ENCODE measurements around the gene CLCN5. TPM values are rescaled to one million over a fixed set of nuclear protein-coding genes. Genes with fewer than 3 reads are reported as not detected.

CLCN5 gene
- total and polyA plus RNA-seq, 2 of the 13 experiments (the other 11 are each of a cell fraction or from before 2014, with no cell fraction given), result 7.8 to 27.3 TPM

DNA sequence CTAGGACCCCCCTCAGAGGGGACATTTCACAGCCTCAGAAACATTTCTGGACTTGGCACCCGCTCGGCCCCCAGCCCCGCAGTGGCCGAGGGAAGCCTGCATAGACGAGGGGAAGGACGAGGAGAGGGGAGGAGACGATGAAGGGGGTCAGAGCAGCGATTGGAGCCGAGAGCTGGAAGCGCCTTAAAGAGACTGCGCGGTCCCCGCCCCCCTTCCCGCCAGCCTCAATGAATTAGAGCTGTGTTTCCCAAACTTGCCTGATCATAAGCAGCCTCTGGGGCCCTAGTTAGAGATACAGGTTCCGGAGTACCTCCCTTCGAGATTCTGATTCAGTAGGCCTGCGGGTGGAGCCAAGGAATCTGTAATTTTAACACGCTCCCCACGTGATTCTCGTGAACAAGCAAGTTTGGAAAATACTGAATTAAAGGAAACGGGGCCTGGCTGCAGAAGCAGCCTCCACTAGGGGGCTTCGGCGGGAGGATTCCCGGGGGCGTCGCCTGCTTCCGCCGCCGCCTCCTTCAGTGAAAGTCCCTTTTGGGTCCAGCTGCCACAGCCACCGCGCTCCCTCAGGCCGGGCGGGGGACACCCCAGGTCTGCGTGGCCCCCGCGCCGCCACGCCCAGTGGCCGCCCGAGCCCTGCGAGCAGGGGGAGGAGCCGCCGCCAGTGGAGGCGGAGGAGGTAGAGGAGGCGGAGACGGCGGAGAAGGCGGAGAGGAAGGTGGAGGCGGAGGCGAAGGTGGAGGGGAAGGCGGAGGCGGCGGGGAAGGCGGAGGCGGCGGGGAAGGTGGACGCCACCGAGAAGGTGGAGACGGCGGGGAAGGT lies 43.4 kb upstream of the CLCN5 start, which contains the start of gene USP27X (continued):
- TF ChIP-seq ZNF781 (CRISPR knock-in tag; IDR thresholded peaks at IDR 0.05; ENCODE audit: borderline replicate concordance, not compliant biosample characterization), result no peak
- TF ChIP-seq, protein P1, sequence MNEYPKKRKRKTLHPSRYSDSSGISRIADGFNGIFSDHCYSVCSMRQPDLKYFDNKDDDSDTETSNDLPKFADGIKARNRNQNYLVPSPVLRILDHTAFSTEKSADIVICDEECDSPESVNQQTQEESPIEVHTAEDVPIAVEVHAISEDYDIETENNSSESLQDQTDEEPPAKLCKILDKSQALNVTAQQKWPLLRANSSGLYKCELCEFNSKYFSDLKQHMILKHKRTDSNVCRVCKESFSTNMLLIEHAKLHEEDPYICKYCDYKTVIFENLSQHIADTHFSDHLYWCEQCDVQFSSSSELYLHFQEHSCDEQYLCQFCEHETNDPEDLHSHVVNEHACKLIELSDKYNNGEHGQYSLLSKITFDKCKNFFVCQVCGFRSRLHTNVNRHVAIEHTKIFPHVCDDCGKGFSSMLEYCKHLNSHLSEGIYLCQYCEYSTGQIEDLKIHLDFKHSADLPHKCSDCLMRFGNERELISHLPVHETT (CRISPR knock-in tag; conservative IDR thresholded peaks at IDR 0.05), result 0 out of 2 replicates have a peak, but pooled peaks have one; percentile 10
- TF ChIP-seq, protein P2, sequence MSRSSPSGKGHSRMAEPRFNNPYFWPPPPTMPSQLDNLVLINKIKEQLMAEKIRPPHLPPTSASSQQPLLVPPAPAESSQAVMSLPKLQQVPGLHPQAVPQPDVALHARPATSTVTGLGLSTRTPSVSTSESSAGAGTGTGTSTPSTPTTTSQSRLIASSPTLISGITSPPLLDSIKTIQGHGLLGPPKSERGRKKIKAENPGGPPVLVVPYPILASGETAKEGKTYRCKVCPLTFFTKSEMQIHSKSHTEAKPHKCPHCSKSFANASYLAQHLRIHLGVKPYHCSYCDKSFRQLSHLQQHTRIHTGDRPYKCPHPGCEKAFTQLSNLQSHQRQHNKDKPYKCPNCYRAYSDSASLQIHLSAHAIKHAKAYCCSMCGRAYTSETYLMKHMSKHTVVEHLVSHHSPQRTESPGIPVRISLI (CRISPR knock-in tag; IDR thresholded peaks at IDR 0.05; ENCODE audit: borderline replicate concordance), result no peak
- TF ChIP-seq SMARCC2 (IDR thresholded peaks at IDR 0.05), result no peak
- TF ChIP-seq NFRKB (IDR thresholded peaks at IDR 0.05), result no peak
- TF ChIP-seq ZNF34 (CRISPR knock-in tag; IDR thresholded peaks at IDR 0.05; ENCODE audit: borderline replicate concordance), result no peak
- TF ChIP-seq ZNF816 (CRISPR knock-in tag; IDR thresholded peaks at IDR 0.05; ENCODE audit: borderline replicate concordance), result peak; percentile 50; the same call in 1 of the 2 replicates
- TF ChIP-seq, protein P3, sequence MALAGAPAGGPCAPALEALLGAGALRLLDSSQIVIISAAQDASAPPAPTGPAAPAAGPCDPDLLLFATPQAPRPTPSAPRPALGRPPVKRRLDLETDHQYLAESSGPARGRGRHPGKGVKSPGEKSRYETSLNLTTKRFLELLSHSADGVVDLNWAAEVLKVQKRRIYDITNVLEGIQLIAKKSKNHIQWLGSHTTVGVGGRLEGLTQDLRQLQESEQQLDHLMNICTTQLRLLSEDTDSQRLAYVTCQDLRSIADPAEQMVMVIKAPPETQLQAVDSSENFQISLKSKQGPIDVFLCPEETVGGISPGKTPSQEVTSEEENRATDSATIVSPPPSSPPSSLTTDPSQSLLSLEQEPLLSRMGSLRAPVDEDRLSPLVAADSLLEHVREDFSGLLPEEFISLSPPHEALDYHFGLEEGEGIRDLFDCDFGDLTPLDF (CRISPR knock-in tag; IDR thresholded peaks at IDR 0.05), result peak; percentile 43; the same call in 1 of the 2 replicates
- TF ChIP-seq KLF15 (CRISPR knock-in tag; IDR thresholded peaks at IDR 0.05; ENCODE audit: borderline replicate concordance), result 0 out of 2 replicates have a peak, but pooled peaks have one; percentile 42
- TF ChIP-seq HHEX (CRISPR knock-in tag; IDR thresholded peaks at IDR 0.05), result no peak
- TF ChIP-seq ZNF263 (CRISPR knock-in tag; IDR thresholded peaks at IDR 0.05), result no peak
- 0 out of 2 replicates have a peak, but pooled peaks have one; percentile 45 for TF ChIP-seq ZC3H13 (CRISPR knock-in tag; IDR thresholded peaks at IDR 0.05)
- no peak for TF ChIP-seq ZNF354B (CRISPR knock-in tag; IDR thresholded peaks at IDR 0.05)
- TF ChIP-seq SNAI1 (CRISPR knock-in tag; IDR thresholded peaks at IDR 0.05; ENCODE audit: borderline replicate concordance), result no peak
- peak; percentile 18; the same call in 1 of the 2 replicates for TF ChIP-seq NR2C2 (CRISPR knock-in tag; IDR thresholded peaks at IDR 0.05; ENCODE audit: borderline replicate concordance)
- TF ChIP-seq, protein P4, sequence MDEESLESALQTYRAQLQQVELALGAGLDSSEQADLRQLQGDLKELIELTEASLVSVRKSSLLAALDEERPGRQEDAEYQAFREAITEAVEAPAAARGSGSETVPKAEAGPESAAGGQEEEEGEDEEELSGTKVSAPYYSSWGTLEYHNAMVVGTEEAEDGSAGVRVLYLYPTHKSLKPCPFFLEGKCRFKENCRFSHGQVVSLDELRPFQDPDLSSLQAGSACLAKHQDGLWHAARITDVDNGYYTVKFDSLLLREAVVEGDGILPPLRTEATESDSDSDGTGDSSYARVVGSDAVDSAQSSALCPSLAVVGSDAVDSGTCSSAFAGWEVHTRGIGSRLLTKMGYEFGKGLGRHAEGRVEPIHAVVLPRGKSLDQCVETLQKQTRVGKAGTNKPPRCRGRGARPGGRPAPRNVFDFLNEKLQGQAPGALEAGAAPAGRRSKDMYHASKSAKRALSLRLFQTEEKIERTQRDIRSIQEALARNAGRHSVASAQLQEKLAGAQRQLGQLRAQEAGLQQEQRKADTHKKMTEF (CRISPR knock-in tag; IDR thresholded peaks at IDR 0.05), result peak; percentile 59; the same call in 1 of the 2 replicates
- TF ChIP-seq KAT8 (CRISPR knock-in tag; IDR thresholded peaks at IDR 0.05), result peak; percentile 50; the same call in 1 of the 2 replicates
- TF ChIP-seq ZC3H4 (CRISPR knock-in tag; IDR thresholded peaks at IDR 0.05; ENCODE audit: borderline replicate concordance), result no peak
- no peak for TF ChIP-seq ZFAT (CRISPR knock-in tag; conservative IDR thresholded peaks at IDR 0.05)
- TF ChIP-seq, protein P5, sequence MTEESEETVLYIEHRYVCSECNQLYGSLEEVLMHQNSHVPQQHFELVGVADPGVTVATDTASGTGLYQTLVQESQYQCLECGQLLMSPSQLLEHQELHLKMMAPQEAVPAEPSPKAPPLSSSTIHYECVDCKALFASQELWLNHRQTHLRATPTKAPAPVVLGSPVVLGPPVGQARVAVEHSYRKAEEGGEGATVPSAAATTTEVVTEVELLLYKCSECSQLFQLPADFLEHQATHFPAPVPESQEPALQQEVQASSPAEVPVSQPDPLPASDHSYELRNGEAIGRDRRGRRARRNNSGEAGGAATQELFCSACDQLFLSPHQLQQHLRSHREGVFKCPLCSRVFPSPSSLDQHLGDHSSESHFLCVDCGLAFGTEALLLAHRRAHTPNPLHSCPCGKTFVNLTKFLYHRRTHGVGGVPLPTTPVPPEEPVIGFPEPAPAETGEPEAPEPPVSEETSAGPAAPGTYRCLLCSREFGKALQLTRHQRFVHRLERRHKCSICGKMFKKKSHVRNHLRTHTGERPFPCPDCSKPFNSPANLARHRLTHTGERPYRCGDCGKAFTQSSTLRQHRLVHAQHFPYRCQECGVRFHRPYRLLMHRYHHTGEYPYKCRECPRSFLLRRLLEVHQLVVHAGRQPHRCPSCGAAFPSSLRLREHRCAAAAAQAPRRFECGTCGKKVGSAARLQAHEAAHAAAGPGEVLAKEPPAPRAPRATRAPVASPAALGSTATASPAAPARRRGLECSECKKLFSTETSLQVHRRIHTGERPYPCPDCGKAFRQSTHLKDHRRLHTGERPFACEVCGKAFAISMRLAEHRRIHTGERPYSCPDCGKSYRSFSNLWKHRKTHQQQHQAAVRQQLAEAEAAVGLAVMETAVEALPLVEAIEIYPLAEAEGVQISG (CRISPR knock-in tag; IDR thresholded peaks at IDR 0.05), result peak; percentile 57; the same call in 1 of the 2 replicates
- 0 out of 2 replicates have a peak, but pooled peaks have one; percentile 68 for TF ChIP-seq ZSCAN20 (CRISPR knock-in tag; IDR thresholded peaks at IDR 0.05; ENCODE audit: borderline replicate concordance)
